LNCaP clone FGC (cell line): ENCODE measurements around the gene AVEN.

Experiments used
- DNase-seq: peaks from one replicate; pipeline ENCODE4 v3.0.0-alpha.2; 2011; ENCODE audit warnings: low read depth
- H3K4me3 ChIP-seq: 2 replicates; pipeline ENCODE4 v1.5.1; 2011; ENCODE audit warnings: mild to moderate bottlenecking, low read depth, low read length, control low read depth
- TF ChIP-seq, protein P1 (sequence below): IDR thresholded peaks from 2 replicates; pipeline ENCODE4 v1.5.1; 2012; ENCODE audit warnings: mild to moderate bottlenecking; ENCODE audit not compliant: control insufficient read depth, insufficient read depth; ENCODE audit errors: extremely low read depth

Gene AVEN

DNA sequence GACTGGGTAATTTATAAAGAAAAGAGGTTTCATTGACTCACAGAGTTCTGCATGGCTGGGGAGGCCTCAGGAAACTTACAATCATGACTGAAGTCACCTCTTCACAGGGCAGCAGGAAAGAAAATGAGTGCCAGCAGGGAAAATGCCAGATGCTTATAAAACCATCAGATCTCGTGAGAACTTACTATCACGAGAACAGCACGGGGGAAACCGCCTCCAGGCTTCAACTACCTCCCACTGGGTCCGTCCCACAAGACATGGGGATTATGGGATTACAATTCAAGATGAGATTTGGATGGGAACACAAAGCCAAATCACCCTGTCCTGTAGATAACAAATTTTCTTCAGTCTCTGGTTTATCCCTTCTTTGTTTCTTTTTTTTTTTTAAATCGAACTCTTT, 31.0 kb upstream of the AVEN start:
- H3K4me3 ChIP-seq, result no peak overlapping the region
- TF ChIP-seq, protein P1, sequence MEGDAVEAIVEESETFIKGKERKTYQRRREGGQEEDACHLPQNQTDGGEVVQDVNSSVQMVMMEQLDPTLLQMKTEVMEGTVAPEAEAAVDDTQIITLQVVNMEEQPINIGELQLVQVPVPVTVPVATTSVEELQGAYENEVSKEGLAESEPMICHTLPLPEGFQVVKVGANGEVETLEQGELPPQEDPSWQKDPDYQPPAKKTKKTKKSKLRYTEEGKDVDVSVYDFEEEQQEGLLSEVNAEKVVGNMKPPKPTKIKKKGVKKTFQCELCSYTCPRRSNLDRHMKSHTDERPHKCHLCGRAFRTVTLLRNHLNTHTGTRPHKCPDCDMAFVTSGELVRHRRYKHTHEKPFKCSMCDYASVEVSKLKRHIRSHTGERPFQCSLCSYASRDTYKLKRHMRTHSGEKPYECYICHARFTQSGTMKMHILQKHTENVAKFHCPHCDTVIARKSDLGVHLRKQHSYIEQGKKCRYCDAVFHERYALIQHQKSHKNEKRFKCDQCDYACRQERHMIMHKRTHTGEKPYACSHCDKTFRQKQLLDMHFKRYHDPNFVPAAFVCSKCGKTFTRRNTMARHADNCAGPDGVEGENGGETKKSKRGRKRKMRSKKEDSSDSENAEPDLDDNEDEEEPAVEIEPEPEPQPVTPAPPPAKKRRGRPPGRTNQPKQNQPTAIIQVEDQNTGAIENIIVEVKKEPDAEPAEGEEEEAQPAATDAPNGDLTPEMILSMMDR, result no peak
- DNase-seq, result no peak

DNA sequence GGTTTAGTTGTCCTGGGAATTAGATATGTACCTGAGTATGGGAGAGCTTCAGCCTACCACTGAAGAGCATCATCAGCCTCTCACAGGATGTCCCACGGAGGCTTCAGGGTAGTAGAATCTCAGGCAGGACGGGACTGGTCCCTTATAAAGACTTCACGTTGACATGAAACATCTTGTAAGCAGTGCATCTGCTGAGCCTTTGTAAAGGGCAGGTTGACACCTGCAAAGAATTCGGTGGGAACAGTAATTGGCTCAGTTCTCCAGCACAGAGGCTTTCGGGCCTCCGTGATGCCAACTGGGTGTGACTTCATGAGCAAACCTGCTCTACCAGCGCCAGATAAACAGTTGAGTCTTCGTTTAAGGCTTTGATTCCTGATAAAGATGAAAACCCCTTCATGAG, 26.9 kb upstream of the AVEN start:
- TF ChIP-seq, protein P1, result no peak
- no peak for DNase-seq
- no peak overlapping the region for H3K4me3 ChIP-seq

DNA sequence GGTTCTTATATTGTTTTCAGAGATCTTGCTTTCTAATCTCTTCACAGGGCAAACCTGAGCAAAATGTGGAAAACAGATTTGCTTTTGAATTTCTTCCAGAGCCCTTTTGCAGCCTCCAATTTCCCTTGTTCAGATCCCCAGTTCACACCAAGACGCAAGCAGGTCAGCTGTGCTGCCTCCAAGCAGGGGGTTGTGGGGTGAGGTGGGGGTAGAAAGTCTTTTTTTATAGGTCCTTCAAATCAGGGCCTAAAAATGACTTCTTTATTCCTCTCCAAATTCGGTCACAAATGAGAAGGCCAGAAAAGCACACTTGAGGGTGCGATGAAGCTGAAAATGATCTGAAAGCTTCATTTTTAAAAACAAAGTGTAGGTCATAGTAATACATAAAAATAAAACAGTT, 26.3 kb upstream of the AVEN start:
- DNase-seq, result no peak
- TF ChIP-seq, protein P1, result no peak
- H3K4me3 ChIP-seq, result no peak overlapping the region

DNA sequence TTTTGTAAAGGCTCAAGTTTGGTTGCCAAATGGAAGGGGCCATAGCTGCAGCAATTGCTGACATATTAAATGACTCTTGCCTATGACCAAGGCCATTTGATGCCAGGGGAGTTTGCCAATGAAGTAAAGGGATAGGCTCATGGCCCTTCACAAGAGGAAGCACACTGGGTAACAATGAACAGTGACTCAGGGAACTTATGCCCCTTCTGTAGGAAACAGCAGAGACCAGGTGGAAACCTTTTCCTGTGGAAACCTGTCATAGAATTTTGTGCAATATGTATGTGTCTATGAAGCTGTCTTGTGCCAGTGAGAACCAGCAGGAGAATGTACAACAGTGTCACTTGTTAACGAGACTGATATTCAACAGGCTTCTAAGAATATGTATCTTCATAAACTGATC, 25.4 kb upstream of the AVEN start:
- TF ChIP-seq, protein P1, result no peak
- H3K4me3 ChIP-seq, result no peak overlapping the region
- no peak for DNase-seq

DNA sequence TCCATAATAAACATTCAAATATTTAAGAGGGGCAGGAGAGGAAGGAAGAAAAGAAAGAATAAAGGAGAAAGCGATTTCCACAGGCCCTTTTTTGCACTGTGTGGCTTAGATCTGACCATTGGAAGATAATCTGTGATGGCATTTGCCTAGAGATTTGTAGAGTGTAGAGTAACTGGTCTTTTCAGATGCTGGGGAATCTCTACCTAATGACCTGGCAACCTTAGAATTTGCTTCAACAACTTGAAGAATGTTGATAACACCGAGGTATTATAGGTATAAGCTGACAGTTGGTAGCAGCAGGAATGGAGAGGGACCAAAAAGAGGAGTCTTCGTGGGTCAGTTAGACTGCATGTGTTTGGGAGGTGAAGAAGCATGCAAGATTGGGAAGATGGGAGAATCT, 20.9 kb upstream of the AVEN start:
- no peak overlapping the region for H3K4me3 ChIP-seq
- DNase-seq, result no peak
- TF ChIP-seq, protein P1, result no peak

DNA sequence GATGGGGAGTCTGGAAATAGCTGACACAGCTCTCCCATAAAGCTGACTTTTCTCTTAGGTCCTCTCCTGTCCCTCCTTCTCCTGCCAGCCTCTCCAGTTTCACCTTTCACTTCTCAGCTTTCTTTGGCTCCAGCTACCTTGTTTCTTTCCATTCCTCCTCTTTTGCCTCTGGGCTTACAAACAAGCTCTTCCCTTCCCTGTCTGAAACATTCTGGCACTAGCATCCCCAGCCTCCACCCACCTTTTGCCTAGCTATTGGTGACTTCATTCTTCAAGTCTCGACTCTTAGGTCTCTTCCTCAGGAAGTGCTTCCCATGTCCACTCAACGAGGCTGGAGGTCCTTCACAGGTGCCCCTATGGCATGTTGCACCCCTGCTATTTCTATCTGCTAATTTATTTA, 20.5 kb upstream of the AVEN start:
- TF ChIP-seq, protein P1, result no peak
- DNase-seq, result no peak
- no peak overlapping the region for H3K4me3 ChIP-seq

DNA sequence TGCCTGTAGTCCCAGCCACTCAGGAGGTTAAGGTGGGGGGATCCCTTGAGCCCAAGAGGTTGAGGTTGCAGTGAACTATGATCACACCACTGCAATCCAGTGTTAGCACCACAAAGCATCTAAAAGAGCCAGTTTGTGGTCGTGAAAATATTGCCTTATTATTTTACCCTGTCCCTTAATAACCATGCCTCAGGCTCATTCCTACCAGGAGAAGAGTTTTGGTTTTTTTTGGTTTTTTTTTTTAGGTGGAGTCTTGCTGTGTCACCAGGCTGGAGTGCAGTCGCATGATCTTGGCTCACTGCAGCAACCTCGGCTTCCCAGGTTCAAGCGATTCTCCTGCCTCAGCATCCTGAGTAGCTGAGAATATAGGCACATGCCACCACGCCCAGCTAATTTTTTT, 17.9 kb upstream of the AVEN start:
- TF ChIP-seq, protein P1, result no peak
- H3K4me3 ChIP-seq, result no peak overlapping the region
- DNase-seq, result no peak
